HepG2 (cell line): Measurements from ENCODE around the gene ARIH2. TPM values are rescaled to one million over a fixed set of nuclear protein-coding genes. Genes with fewer than 3 reads are reported as not detected.

ENCODE experiments used
- CBX5 ChIP-seq: sonication (generic); formaldehyde crosslinking; IDR thresholded peaks from 2 replicates; pipeline ENCODE4 v1.4.0; 2020; ENCODE audit warnings: missing genetic modification reagents, borderline replicate concordance
- FOXK1 ChIP-seq: sonication (generic); formaldehyde crosslinking; IDR thresholded peaks from 2 replicates; pipeline ENCODE4 v1.4.0; 2020; ENCODE audit warnings: low read depth, missing genetic modification reagents, borderline replicate concordance
- JDP2 ChIP-seq: sonication (generic); formaldehyde crosslinking; IDR thresholded peaks from 2 replicates; pipeline ENCODE4 v1.8.1; 2022; ENCODE audit warnings: missing genetic modification reagents, borderline replicate concordance
- TBP ChIP-seq: sonication (generic); formaldehyde crosslinking; IDR thresholded peaks from 2 replicates; pipeline ENCODE4 v1.5.0; 2020; ENCODE audit warnings: missing genetic modification reagents
- TBX2 ChIP-seq: sonication (generic); formaldehyde crosslinking; IDR thresholded peaks from 2 replicates; pipeline ENCODE4 v1.5.0; 2020; ENCODE audit warnings: missing genetic modification reagents, mild to moderate bottlenecking, borderline replicate concordance
- ZNF432 ChIP-seq: sonication (generic); formaldehyde crosslinking; IDR thresholded peaks from 2 replicates; pipeline ENCODE4 v1.5.0; 2020; ENCODE audit warnings: missing genetic modification reagents, mild to moderate bottlenecking, borderline replicate concordance
- ZNF629 ChIP-seq: sonication (generic); formaldehyde crosslinking; conservative IDR thresholded peaks from 2 replicates; pipeline ENCODE4 v1.5.0; 2020; ENCODE audit warnings: missing genetic modification reagents
- ZNF790 ChIP-seq: sonication (generic); formaldehyde crosslinking; IDR thresholded peaks from 2 replicates; pipeline ENCODE4 v1.8.0; 2022; ENCODE audit warnings: missing genetic modification reagents, mild to moderate bottlenecking, borderline replicate concordance
- ZNF891 ChIP-seq: sonication (generic); formaldehyde crosslinking; IDR thresholded peaks from 2 replicates; pipeline ENCODE4 v1.5.0; 2020; ENCODE audit warnings: mild to moderate bottlenecking, missing genetic modification reagents
- ZSCAN12 ChIP-seq: sonication (generic); formaldehyde crosslinking; IDR thresholded peaks from 2 replicates; pipeline ENCODE4 v1.9.0; 2021; ENCODE audit warnings: mild to moderate bottlenecking, missing genetic modification reagents
- ZSCAN21 ChIP-seq: sonication (generic); formaldehyde crosslinking; IDR thresholded peaks from 2 replicates; pipeline ENCODE4 v1.8.0; 2022; ENCODE audit warnings: mild to moderate bottlenecking, missing genetic modification reagents, moderate library complexity, borderline replicate concordance
- polyA plus RNA-seq, 8 experiments: library from polyadenylated mRNA; depleted of rRNA in 3 of 8; stranded (reverse) in 7 of 8; unstranded in 1 of 8; fragments of >200 nt; fragmentation: Illumina TruSeq in 4 of 8; extraction: Trizol in 4 of 8; gene quantifications; 2 replicates each; pipeline versions ENCODE4 v1.2.1 to v1.2.3, GENCODE V29; 2011 to 2016; ENCODE audit warnings: low read depth in 4 of 8, missing spikeins in 1 of 8, mixed read lengths in 1 of 8; ENCODE audit not compliant: insufficient read depth in 1 of 8
- total RNA-seq, 5 experiments: library from RNA; depleted of rRNA; stranded (reverse); fragments of >200 nt; fragmentation: Illumina TruSeq; extraction: Trizol; gene quantifications; 2 replicates each; pipeline ENCODE4 v1.2.3, GENCODE V29; 2016; ENCODE audit warnings: low read depth in 1 of 5
- TF ChIP-seq, protein P1 (sequence below): sonication (generic); formaldehyde crosslinking; IDR thresholded peaks from 2 replicates; pipeline ENCODE4 v1.5.0; 2020; ENCODE audit warnings: mild to moderate bottlenecking, missing genetic modification reagents
- TF ChIP-seq, protein P2 (sequence below): sonication (generic); formaldehyde crosslinking; IDR thresholded peaks from 2 replicates; pipeline ENCODE4 v1.5.0; 2020; ENCODE audit warnings: mild to moderate bottlenecking, missing genetic modification reagents
- TF ChIP-seq, protein P3 (sequence below), 2 experiments: sonication (generic) in 1 of 2; formaldehyde crosslinking in 1 of 2; IDR thresholded peaks; 2 replicates each; pipeline versions ENCODE4 v1.5.1 to v1.6.1; 2011 to 2020; ENCODE audit warnings: borderline replicate concordance in 1 of 2, low read depth in 1 of 2, low read length in 1 of 2, mild to moderate bottlenecking in 1 of 2, missing genetic modification reagents in 1 of 2, moderate library complexity in 1 of 2
- TF ChIP-seq, protein P4 (sequence below): sonication (generic); formaldehyde crosslinking; IDR thresholded peaks from 2 replicates; pipeline ENCODE4 v1.5.0; 2020; ENCODE audit warnings: missing genetic modification reagents
- TF ChIP-seq, protein P5 (sequence below): sonication (generic); formaldehyde crosslinking; conservative IDR thresholded peaks from 2 replicates; pipeline ENCODE4 v1.8.0; 2022; ENCODE audit warnings: mild to moderate bottlenecking, moderate library complexity, missing genetic modification reagents

Gene ARIH2
- total and polyA plus RNA-seq, 2 of the 13 experiments (the other 11 are each of a cell fraction or from before 2014, with no cell fraction given) = 64.8 to 83.3 TPM

DNA sequence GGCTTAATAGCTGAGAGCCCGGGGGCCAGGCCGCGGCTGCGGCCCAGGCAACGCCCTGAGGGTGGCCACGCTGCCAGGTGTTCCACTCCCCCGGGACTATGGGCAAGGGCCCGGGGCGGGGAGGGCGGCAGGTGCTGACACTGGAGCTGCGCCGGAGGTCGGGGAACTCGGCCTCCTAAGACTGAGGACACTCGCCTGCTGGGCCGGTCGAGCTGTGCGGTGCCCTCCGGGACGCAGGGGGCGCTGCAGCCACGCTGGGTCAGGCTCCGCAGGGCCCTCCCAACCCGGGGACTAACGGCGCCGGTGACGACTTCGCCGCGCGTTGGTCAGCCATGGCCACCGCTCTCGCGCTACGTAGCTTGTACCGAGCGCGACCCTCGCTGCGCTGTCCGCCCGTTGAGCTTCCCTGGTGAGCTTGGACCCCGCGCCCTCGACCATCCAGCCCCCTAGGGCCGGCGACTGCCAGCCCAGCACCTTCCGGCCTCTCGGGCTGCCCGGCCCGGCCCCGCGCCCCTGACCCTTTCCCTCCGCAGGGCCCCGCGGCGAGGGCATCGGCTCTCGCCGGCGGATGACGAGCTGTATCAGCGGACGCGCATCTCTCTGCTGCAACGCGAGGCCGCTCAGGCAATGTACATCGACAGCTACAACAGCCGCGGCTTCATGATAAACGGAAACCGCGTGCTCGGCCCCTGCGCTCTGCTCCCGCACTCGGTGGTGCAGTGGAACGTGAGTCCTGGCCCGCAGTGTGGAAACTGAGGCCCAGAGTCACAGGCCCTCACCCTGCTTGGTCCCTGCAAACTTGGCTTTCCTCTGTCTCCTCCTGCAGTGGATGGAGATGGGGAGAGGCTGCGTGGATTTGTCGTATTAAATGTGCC lies 103.4 kb downstream of the ARIH2 start, which contains the start of gene NDUFAF3 (continued):
- TF ChIP-seq, protein P1, sequence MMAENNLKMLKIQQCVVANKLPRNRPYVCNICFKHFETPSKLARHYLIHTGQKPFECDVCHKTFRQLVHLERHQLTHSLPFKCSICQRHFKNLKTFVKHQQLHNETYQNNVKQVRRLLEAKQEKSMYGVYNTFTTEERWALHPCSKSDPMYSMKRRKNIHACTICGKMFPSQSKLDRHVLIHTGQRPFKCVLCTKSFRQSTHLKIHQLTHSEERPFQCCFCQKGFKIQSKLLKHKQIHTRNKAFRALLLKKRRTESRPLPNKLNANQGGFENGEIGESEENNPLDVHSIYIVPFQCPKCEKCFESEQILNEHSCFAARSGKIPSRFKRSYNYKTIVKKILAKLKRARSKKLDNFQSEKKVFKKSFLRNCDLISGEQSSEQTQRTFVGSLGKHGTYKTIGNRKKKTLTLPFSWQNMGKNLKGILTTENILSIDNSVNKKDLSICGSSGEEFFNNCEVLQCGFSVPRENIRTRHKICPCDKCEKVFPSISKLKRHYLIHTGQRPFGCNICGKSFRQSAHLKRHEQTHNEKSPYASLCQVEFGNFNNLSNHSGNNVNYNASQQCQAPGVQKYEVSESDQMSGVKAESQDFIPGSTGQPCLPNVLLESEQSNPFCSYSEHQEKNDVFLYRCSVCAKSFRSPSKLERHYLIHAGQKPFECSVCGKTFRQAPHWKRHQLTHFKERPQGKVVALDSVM (CRISPR knock-in tag) = peak; percentile 77; the same call in 1 of the 2 replicates
- TF ChIP-seq TBX2 = peak; percentile 71; the same call in 1 of the 2 replicates
- TF ChIP-seq, protein P2, sequence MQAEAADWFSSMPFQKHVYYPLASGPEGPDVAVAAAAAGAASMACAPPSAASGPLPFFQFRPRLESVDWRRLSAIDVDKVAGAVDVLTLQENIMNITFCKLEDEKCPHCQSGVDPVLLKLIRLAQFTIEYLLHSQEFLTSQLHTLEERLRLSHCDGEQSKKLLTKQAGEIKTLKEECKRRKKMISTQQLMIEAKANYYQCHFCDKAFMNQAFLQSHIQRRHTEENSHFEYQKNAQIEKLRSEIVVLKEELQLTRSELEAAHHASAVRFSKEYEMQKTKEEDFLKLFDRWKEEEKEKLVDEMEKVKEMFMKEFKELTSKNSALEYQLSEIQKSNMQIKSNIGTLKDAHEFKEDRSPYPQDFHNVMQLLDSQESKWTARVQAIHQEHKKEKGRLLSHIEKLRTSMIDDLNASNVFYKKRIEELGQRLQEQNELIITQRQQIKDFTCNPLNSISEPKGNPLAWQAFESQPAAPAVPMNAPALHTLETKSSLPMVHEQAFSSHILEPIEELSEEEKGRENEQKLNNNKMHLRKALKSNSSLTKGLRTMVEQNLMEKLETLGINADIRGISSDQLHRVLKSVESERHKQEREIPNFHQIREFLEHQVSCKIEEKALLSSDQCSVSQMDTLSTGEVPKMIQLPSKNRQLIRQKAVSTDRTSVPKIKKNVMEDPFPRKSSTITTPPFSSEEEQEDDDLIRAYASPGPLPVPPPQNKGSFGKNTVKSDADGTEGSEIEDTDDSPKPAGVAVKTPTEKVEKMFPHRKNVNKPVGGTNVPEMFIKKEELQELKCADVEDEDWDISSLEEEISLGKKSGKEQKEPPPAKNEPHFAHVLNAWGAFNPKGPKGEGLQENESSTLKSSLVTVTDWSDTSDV (CRISPR knock-in tag) = no peak
- peak; percentile 47 for TF ChIP-seq ZNF629 (CRISPR knock-in tag)
- TF ChIP-seq CBX5 = 0 out of 2 replicates have a peak, but pooled peaks have one; percentile 29
- no peak for TF ChIP-seq JDP2
- TF ChIP-seq, protein P3, sequence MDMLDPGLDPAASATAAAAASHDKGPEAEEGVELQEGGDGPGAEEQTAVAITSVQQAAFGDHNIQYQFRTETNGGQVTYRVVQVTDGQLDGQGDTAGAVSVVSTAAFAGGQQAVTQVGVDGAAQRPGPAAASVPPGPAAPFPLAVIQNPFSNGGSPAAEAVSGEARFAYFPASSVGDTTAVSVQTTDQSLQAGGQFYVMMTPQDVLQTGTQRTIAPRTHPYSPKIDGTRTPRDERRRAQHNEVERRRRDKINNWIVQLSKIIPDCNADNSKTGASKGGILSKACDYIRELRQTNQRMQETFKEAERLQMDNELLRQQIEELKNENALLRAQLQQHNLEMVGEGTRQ (IDR thresholded peaks at IDR 0.05; ENCODE audit: low read depth, low read length) = no peak
- TF ChIP-seq, protein P3 (CRISPR knock-in tag; IDR thresholded peaks at IDR 0.05; ENCODE audit: borderline replicate concordance) = peak; percentile 53; the same call in 1 of the 2 replicates
- TF ChIP-seq, protein P4, sequence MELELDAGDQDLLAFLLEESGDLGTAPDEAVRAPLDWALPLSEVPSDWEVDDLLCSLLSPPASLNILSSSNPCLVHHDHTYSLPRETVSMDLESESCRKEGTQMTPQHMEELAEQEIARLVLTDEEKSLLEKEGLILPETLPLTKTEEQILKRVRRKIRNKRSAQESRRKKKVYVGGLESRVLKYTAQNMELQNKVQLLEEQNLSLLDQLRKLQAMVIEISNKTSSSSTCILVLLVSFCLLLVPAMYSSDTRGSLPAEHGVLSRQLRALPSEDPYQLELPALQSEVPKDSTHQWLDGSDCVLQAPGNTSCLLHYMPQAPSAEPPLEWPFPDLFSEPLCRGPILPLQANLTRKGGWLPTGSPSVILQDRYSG (CRISPR knock-in tag) = peak; percentile 74; the same call in 1 of the 2 replicates
- peak; percentile 60; the same call in 1 of the 2 replicates for TF ChIP-seq ZSCAN21
- 0 out of 2 replicates have a peak, but pooled peaks have one; percentile 21 for TF ChIP-seq ZSCAN12 (CRISPR knock-in tag)
- TF ChIP-seq ZNF790 = no peak
- TF ChIP-seq TBP = no peak
- TF ChIP-seq FOXK1 = no peak
- 0 out of 2 replicates have a peak, but pooled peaks have one; percentile 73 for TF ChIP-seq ZNF432 (CRISPR knock-in tag)
- TF ChIP-seq, protein P5, sequence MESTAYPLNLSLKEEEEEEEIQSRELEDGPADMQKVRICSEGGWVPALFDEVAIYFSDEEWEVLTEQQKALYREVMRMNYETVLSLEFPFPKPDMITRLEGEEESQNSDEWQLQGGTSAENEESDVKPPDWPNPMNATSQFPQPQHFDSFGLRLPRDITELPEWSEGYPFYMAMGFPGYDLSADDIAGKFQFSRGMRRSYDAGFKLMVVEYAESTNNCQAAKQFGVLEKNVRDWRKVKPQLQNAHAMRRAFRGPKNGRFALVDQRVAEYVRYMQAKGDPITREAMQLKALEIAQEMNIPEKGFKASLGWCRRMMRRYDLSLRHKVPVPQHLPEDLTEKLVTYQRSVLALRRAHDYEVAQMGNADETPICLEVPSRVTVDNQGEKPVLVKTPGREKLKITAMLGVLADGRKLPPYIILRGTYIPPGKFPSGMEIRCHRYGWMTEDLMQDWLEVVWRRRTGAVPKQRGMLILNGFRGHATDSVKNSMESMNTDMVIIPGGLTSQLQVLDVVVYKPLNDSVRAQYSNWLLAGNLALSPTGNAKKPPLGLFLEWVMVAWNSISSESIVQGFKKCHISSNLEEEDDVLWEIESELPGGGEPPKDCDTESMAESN = peak; percentile 60; the same call in 1 of the 2 replicates
- peak; percentile 34; the same call in 1 of the 2 replicates for TF ChIP-seq ZNF891 (CRISPR knock-in tag)
